Bronchial smooth muscle cell (primary cell): Measurements from ENCODE around the gene PPCS. TPM values are rescaled to one million over a fixed set of nuclear protein-coding genes. Genes with fewer than 3 reads are reported as not detected.

Source experiments
- total RNA-seq: library from RNA; depleted of rRNA; stranded (reverse); fragments of >200 nt; gene quantifications from 2 replicates; pipeline ENCODE4 v1.2.1, GENCODE V29; 2014

PPCS gene
- total RNA-seq: 17.7 and 36.9 TPM in 2 replicates

GRCh38 chr1:42456010-42456753, at the start of gene PPCS, which contains the start of gene ZMYND12:
TSS of gene PPCS (plus strand) at chr1:42456543. CDS start at chr1:42456566, 23 bp downstream.
TSS of gene ZMYND12 (minus strand) at chr1:42456022. CDS start at chr1:42455997, 25 bp downstream.

GRCh38 chr1:42462828-42463763, 6.8 kb downstream of the PPCS start, which contains the start of gene CCDC30:
TSS of gene CCDC30 (plus strand) at chr1:42463286. CDS start at chr1:42480552, 17,266 bp downstream.

Other genes with a start within 250 kb of the PPCS start
- 6.4 and 15.0 TPM in 2 replicates for gene FOXJ3, start 121.3 kb upstream of the PPCS start, total RNA-seq
- gene RIMKLA, start 75.8 kb upstream of the PPCS start, total RNA-seq: under 0.01 TPM in 1 of 2 replicates, not detected in the other
- 1.4 and 2.2 TPM in 2 replicates for gene ZMYND12, start 521 bp upstream of the PPCS start, total RNA-seq
- 0.86 and 0.95 TPM in 2 replicates for gene CCDC30, start 6.7 kb downstream of the PPCS start, total RNA-seq
- gene PPIH, start 201.9 kb downstream of the PPCS start, total RNA-seq: 18.1 and 23.6 TPM in 2 replicates
- 952 and 1,093 TPM in 2 replicates for gene YBX1, start 225.9 kb downstream of the PPCS start, total RNA-seq